K562 (cell line): Measurements from ENCODE around the gene TEX22. TPM values are rescaled to one million over a fixed set of nuclear protein-coding genes. Genes with fewer than 3 reads are reported as not detected.

Experiments used
- ATAC-seq: fragments of 200-7000 bp; cut with Tn5 transposase; 3 replicates; pipeline ENCODE4 v1.9.1; 2020; ENCODE audit warnings: moderate library complexity
- BruUV-seq: library from RNA; stranded (reverse); fragments of 400-500 nt; replicated peaks from 2 replicates; lab custom pipeline; 2021; lab: Mats Ljungman, UMichigan
- CTCF ChIA-PET: fragments of 300-600 bp; formaldehyde crosslinking; extraction: SDS; loops from one replicate; lab custom pipeline; 2021; ENCODE audit warnings: low intra/inter-chr PET ratio; lab: Yijun Ruan, JAX
- POLR2A ChIA-PET: fragments of 300-600, 350-650 bp; sonication (Branson Sonifier 250); formaldehyde crosslinking; extraction: SDS; loops from one replicate; lab custom pipeline; 2021; ENCODE audit warnings: antibody characterized with exemption, inconsistent platforms; lab: Yijun Ruan, JAX
- DNase-seq, 4 experiments: peaks; one replicate each; pipeline versions ENCODE4 v3.0.0 to v3.0.0-alpha.2; 2011 to 2018; ENCODE audit warnings: low spot score in 3 of 4, mixed read lengths in 3 of 4; ENCODE audit errors: extremely low read depth in 1 of 4
- FAIRE-seq: peaks from 2 replicates; lab custom pipeline; 2011; peaks lifted over from hg19 to GRCh38; lab: Jason Lieb, UNC
- H2AFZ ChIP-seq: 2 replicates; pipeline ENCODE4 v1.6.0; 2011; ENCODE audit warnings: low read depth, low read length, control low read depth, inconsistent platforms
- H3K27ac ChIP-seq: fragments of 200-600 bp; 3 replicates; pipeline ENCODE4 v1.8.0; 2011; ENCODE audit warnings: low read depth, mild to moderate bottlenecking, control low read depth, inconsistent platforms, low read length, moderate library complexity, mixed read lengths; ENCODE audit errors: extremely low read depth
- H3K27me3 ChIP-seq, 2 experiments: fragments of 300-600 bp in 1 of 2; 2 replicates in 1 of 2; 3 replicates in 1 of 2; pipeline versions ENCODE4 v1.6.0 to v1.8.0; 2011; ENCODE audit warnings: inconsistent platforms in 2 of 2, low read length in 2 of 2, mild to moderate bottlenecking in 1 of 2, mixed read lengths in 1 of 2, moderate library complexity in 1 of 2; ENCODE audit not compliant: control insufficient read depth in 2 of 2, insufficient read depth in 2 of 2
- H3K36me3 ChIP-seq: fragments of 300-600 bp; 3 replicates; pipeline ENCODE4 v1.8.0; 2011; ENCODE audit warnings: mild to moderate bottlenecking, low read length, inconsistent platforms; ENCODE audit not compliant: control insufficient read depth, insufficient read depth
- H3K4me1 ChIP-seq, 2 experiments: fragments of 200-600 bp in 1 of 2; replicated peaks in 1 of 2; 2 replicates in 1 of 2; 3 replicates in 1 of 2; pipeline versions ENCODE4 v1.5.1 to v1.8.0; 2011; ENCODE audit warnings: inconsistent platforms in 2 of 2, low read length in 2 of 2, mild to moderate bottlenecking in 1 of 2, mixed read lengths in 1 of 2, moderate library complexity in 1 of 2; ENCODE audit not compliant: control insufficient read depth in 2 of 2, insufficient read depth in 2 of 2
- H3K4me2 ChIP-seq: 2 replicates; pipeline ENCODE4 v1.6.1; 2011; ENCODE audit warnings: low read length, control low read depth, inconsistent platforms, mixed read lengths; ENCODE audit not compliant: insufficient read depth
- H3K4me3 ChIP-seq: fragments of 200-600 bp; sonication (generic), shearing (Covaris generic); 2 replicates; pipeline ENCODE4 v1.5.1; 2016; ENCODE audit warnings: control low read depth, inconsistent platforms
- H3K79me2 ChIP-seq: fragments of 200-600 bp; 3 replicates; pipeline ENCODE4 v1.8.0; 2011; ENCODE audit warnings: low read length, inconsistent platforms; ENCODE audit not compliant: control insufficient read depth, insufficient read depth
- H3K9ac ChIP-seq, 2 experiments: 2 replicates each; pipeline versions ENCODE4 v1.6.0 to v1.6.1; 2011; ENCODE audit warnings: low read depth in 2 of 2, low read length in 2 of 2, control low read depth in 1 of 2, inconsistent platforms in 1 of 2, mild to moderate bottlenecking in 1 of 2, mixed read lengths in 1 of 2; ENCODE audit not compliant: insufficient read depth in 1 of 2
- H3K9me1 ChIP-seq: one replicate; pipeline ENCODE4 v1.6.0; 2011; ENCODE audit warnings: inconsistent platforms, mild to moderate bottlenecking, low read length, moderate library complexity; ENCODE audit not compliant: control insufficient read depth, insufficient read depth
- H3K9me3 ChIP-seq: replicated peaks from 2 replicates; pipeline ENCODE4 v1.5.1; 2011; ENCODE audit warnings: low read depth, low read length, inconsistent platforms; ENCODE audit not compliant: control insufficient read depth, insufficient read depth
- H4K20me1 ChIP-seq: replicated peaks from 2 replicates; pipeline ENCODE4 v1.6.1; 2011; ENCODE audit warnings: low read length, inconsistent platforms, mixed read lengths; ENCODE audit not compliant: control insufficient read depth, insufficient read depth
- CTCF ChIP-seq, 3 experiments: IDR thresholded peaks in 2 of 3; conservative IDR thresholded peaks in 1 of 3; 2 replicates each; pipeline ENCODE4 v1.5.1; 2011 to 2012; ENCODE audit warnings: low read length in 3 of 3, mild to moderate bottlenecking in 3 of 3, control low read depth in 2 of 3, improper control_type of control experiment in 1 of 3, inconsistent platforms in 1 of 3, low read depth in 1 of 3, mixed read lengths in 1 of 3, moderate library complexity in 1 of 3; ENCODE audit not compliant: insufficient read depth in 2 of 3
- HSF4 ChIP-seq: fragments of 250-450 bp; sonication (Bioruptor Pico); IDR thresholded peaks from 2 replicates; pipeline ENCODE4 v2.1.2; 2022; ENCODE audit warnings: mild to moderate bottlenecking, moderate library complexity, borderline replicate concordance
- L3MBTL2 ChIP-seq: fragments of 450-650 bp; IDR thresholded peaks from 2 replicates; pipeline ENCODE4 v1.6.1; 2016; ENCODE audit warnings: mild to moderate bottlenecking, moderate library complexity
- MGA ChIP-seq: fragments of 450-650 bp; IDR thresholded peaks from 2 replicates; pipeline ENCODE4 v1.6.1; 2016; ENCODE audit warnings: mild to moderate bottlenecking, moderate library complexity
- WGBS: fragments of 100-300 bp; shearing (Covaris generic); methylation state at CpG from one replicate; pipeline ENCODE4 v1.1.6; 2016; ENCODE audit warnings: low coverage, mixed read lengths; ENCODE audit not compliant: insufficient coverage; ENCODE audit errors: missing lambda C conversion rate; 5-methylcytosine and 5-hydroxymethylcytosine counted together
- in situ Hi-C: fragments of 300-500 bp; cut with MboI; formaldehyde crosslinking; loops from 4 replicates; pipeline ENCODE4 v1.15.0; 2018; ENCODE audit warnings: inconsistent platforms, mixed read lengths
- intact Hi-C: fragments of 100-400 bp; cut with micrococcal nuclease; formaldehyde crosslinking; loops from 2 replicates; pipeline ENCODE4 v1.14.2; 2022
- polyA plus RNA-seq, 8 experiments: library from polyadenylated mRNA; depleted of rRNA in 4 of 8; stranded (reverse) in 5 of 8; unstranded in 3 of 8; fragments of >200 nt; fragmentation: Nextera tagmentation in 2 of 8; fragmentation: Illumina TruSeq in 1 of 8; extraction: Ambion mirVana in 2 of 8; extraction: Trizol in 1 of 8; gene quantifications; 2 replicates each; pipeline versions ENCODE4 v1.2.1 to v1.2.3, GENCODE V29; 2011 to 2014; ENCODE audit warnings: inconsistent platforms in 1 of 8, missing spikeins in 1 of 8
- total RNA-seq, 7 experiments: library from RNA; depleted of rRNA in 6 of 7; stranded (reverse); fragments of >200 nt in 6 of 7; fragmentation: Illumina TruSeq in 2 of 7; extraction: Trizol in 2 of 7; gene quantifications; 2 replicates each; pipeline versions ENCODE4 v1.2.1 to v1.2.3, GENCODE V29; 2011 to 2021; ENCODE audit warnings: low replicate concordance in 1 of 7

Gene TEX22
- total and polyA plus RNA-seq, 9 of the 15 experiments (the other 6 are each of a cell fraction or from before 2014, with no cell fraction given), result 0.04 to 1.7 (median 0.23) TPM; not detected in 2

GRCh38 chr14:105374389-105374788 is 23.9 kb upstream of the TEX22 start:
- Histone ChIP-seq H3K4me1 (peaks cover 8 to 33% of the 10 kb centered on the region in 2 experiments; a peak in 4 of 5 replicates), H4K20me1 (no peaks in the 10 kb centered on the region), H3K27ac (no peak overlapping the region), H3K9ac (no peak overlapping the region), H3K36me3 (no peaks in the 10 kb centered on the region), H3K9me3 (no peaks in the 10 kb centered on the region), H3K79me2 (no peaks in the 10 kb centered on the region), H3K4me3 (no peak overlapping the region), H3K27me3 (no peaks in the 10 kb centered on the region), H3K4me2 (no peak overlapping the region; the same call in 1 of the 2 replicates), H2AFZ (no peak overlapping the region), H3K9me1 (no peaks in the 10 kb centered on the region)
- peak; percentile 60 for ATAC-seq
- in situ Hi-C loops, result loop anchor here (5.0 kb wide), 1 partner anchor 113 kb away; the partner anchor contains the start of gene CRIP1
- 9% methylated on average over 11 of the region's 11 CpGs for WGBS
- TF ChIP-seq MGA, result peak; percentile 33; the same call in 1 of the 2 replicates
- TF ChIP-seq HSF4 (CRISPR knock-in tag), result no peak
- peak; percentile 44; the same call in 1 of the 2 replicates for TF ChIP-seq L3MBTL2
- TF ChIP-seq CTCF (IDR thresholded peaks at IDR 0.05 in 2 of 3, conservative IDR thresholded peaks at IDR 0.05 in 1 of 3; ENCODE audit: insufficient read depth in 2 of 3, low read depth in 1 of 3, low read length in 3 of 3), result 0 out of 6 replicates have a peak, but pooled peaks of 1 of the 3 experiments have one; percentile 5
- peak; percentile 34 to 45 (median 39) for DNase-seq
- ChIA-PET CTCF (no interaction called here), POLR2A (no interaction called here)
- BruUV-seq, result no TSS peak
- intact Hi-C loops, result loop anchor here (5.0 kb wide), 1 partner anchor 158 kb away; no protein-coding TSS in a partner anchor
- peak; percentile 15 for FAIRE-seq
